NCI-H524 (cell line): Measurements from ENCODE around the gene ITPR1.
"Not testable (repeated sequence)": the region's sequence is repeated elsewhere in the genome, so short reads cannot be mapped to it uniquely, and the experiment has no call there.

ENCODE experiments used
- DNase-seq, 2 experiments: peaks; one replicate each; lab custom pipeline; 2025; lab: John Stamatoyannopoulos, UW

Gene ITPR1

GRCh38 chr3:4493014-4493940, at the start of gene ITPR1:
TSS of gene ITPR1 (plus strand) at chr3:4493348. CDS start at chr3:4516492, 23,144 bp downstream.
- DNase-seq = peak; percentile 98 to 99

- DNase-seq = no peak
Measured at GRCh38 chr3:4447295-4447999, 45.7 kb upstream of the ITPR1 start.

- no peak for DNase-seq
Measured at GRCh38 chr3:4448187-4448586, 45.0 kb upstream of the ITPR1 start.

GRCh38 chr3:4449043-4449805, 43.9 kb upstream of the ITPR1 start:
- DNase-seq = no peak

- no peak for DNase-seq
Measured at GRCh38 chr3:4454142-4454541, 39.0 kb upstream of the ITPR1 start.

- not testable (repeated sequence) for DNase-seq
Measured at GRCh38 chr3:4456780-4457179, 36.4 kb upstream of the ITPR1 start.

- DNase-seq = no peak
Measured at GRCh38 chr3:4458961-4459360, 34.2 kb upstream of the ITPR1 start.

GRCh38 chr3:4460334-4460733, 32.8 kb upstream of the ITPR1 start:
- no peak for DNase-seq

- DNase-seq = no peak
Measured at GRCh38 chr3:4461468-4462090, 31.6 kb upstream of the ITPR1 start.

GRCh38 chr3:4462369-4463040, 30.6 kb upstream of the ITPR1 start:
- no peak for DNase-seq

- no peak for DNase-seq
Measured at GRCh38 chr3:4464576-4464975, 28.6 kb upstream of the ITPR1 start.

GRCh38 chr3:4466741-4467521, 26.2 kb upstream of the ITPR1 start, which contains the start of gene SUMF1:
TSS of gene SUMF1 (minus strand) at chr3:4467269. CDS start at chr3:4467245, 24 bp downstream.
- DNase-seq = peak; percentile 63 to 75

- no peak for DNase-seq
Measured at GRCh38 chr3:4467522-4467867, 25.7 kb upstream of the ITPR1 start.

GRCh38 chr3:4471907-4472306, 21.2 kb upstream of the ITPR1 start:
- DNase-seq = no peak

- DNase-seq = no peak
Measured at GRCh38 chr3:4472312-4472711, 20.8 kb upstream of the ITPR1 start.

GRCh38 chr3:4472766-4473165, 20.4 kb upstream of the ITPR1 start:
- DNase-seq = no peak

- DNase-seq = no peak
Measured at GRCh38 chr3:4474683-4475490, 18.3 kb upstream of the ITPR1 start.

GRCh38 chr3:4475804-4476203, 17.3 kb upstream of the ITPR1 start:
- no peak for DNase-seq

- DNase-seq = no peak
Measured at GRCh38 chr3:4476496-4476895, 16.7 kb upstream of the ITPR1 start.

GRCh38 chr3:4478261-4478660, 14.9 kb upstream of the ITPR1 start:
- no peak for DNase-seq
